22Rv1 (cell line): ENCODE measurements around the gene SETD4.

Experiments
- H3K27ac ChIP-seq: fragments of 450-650 bp; 2 replicates; pipeline ENCODE4 v1.5.1; 2017
- ZFX ChIP-seq: fragments of 450-650 bp; IDR thresholded peaks from 2 replicates; pipeline ENCODE4 v1.6.1; 2017; ENCODE audit warnings: antibody characterized with exemption, borderline replicate concordance
- TF ChIP-seq, protein P1 (sequence below): fragments of 450-650 bp; IDR thresholded peaks from 2 replicates; pipeline ENCODE4 v1.5.1; 2017; ENCODE audit warnings: mild to moderate bottlenecking

SETD4 gene

DNA sequence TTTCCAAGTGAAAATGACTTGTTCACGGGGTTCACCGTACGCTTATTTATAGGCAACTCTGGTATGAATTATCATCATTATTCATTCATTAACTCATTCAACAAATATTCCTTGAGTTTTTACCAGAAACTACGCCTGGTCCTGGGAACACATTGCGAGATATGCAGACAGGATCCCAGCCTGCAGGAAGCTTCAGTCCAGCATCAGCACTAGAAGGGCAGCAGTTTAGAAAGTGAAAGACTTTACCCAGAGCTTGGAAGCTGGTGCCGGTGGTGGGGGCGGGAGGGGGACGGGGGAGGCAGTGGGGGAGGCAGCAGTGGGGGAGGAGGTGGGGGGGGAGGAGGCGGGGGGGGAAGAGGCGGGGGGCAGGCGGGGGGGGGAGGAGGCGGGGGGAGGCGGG, 55.9 kb downstream of the SETD4 start:
- no peak overlapping the region for H3K27ac ChIP-seq

DNA sequence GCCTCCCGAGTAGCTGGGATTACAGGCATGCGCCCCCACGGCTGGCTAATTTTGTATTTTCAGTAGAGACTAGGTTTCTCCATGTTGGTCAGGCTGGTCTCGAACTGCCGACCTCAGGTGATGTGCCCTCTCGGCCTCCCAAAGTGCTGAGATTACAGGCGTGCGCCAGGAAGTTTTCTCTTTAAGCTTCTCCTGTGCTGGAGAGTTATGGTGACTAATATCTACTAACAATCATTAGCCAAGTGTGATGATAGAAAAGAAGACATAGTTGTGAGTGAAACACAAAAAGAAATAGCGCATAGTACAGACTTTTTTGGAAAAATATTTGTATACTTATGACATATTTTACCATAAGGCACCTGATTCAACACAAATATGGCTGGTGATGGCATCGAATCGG, 56.5 kb downstream of the SETD4 start:
- H3K27ac ChIP-seq: no peak overlapping the region
- TF ChIP-seq, protein P1, sequence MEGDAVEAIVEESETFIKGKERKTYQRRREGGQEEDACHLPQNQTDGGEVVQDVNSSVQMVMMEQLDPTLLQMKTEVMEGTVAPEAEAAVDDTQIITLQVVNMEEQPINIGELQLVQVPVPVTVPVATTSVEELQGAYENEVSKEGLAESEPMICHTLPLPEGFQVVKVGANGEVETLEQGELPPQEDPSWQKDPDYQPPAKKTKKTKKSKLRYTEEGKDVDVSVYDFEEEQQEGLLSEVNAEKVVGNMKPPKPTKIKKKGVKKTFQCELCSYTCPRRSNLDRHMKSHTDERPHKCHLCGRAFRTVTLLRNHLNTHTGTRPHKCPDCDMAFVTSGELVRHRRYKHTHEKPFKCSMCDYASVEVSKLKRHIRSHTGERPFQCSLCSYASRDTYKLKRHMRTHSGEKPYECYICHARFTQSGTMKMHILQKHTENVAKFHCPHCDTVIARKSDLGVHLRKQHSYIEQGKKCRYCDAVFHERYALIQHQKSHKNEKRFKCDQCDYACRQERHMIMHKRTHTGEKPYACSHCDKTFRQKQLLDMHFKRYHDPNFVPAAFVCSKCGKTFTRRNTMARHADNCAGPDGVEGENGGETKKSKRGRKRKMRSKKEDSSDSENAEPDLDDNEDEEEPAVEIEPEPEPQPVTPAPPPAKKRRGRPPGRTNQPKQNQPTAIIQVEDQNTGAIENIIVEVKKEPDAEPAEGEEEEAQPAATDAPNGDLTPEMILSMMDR: no peak
- no peak for TF ChIP-seq ZFX

More for the DNA sequence above, 55.9 kb downstream of the SETD4 start:
- no peak for TF ChIP-seq ZFX
- TF ChIP-seq, protein P1: no peak

DNA sequence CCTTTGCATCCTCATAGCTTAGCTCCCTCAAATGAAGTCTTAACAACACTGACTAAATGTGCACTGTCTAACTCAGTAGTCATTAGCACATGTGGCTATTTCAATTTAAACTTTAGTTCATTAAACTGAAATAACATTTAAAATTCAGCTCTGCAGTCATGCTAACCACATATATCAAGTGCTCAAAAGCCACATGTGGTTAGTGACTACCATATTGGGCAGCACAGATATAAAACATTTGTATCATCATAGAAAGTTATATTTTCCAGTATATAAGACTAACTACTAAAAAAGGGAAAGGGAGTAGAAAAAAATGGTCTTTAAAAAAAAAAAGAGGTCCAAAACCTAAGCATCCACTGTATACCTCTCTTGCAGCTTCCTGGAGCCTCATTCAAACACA, 64.1 kb downstream of the SETD4 start:
- no peak overlapping the region for H3K27ac ChIP-seq
- TF ChIP-seq ZFX: no peak
- TF ChIP-seq, protein P1: no peak

DNA sequence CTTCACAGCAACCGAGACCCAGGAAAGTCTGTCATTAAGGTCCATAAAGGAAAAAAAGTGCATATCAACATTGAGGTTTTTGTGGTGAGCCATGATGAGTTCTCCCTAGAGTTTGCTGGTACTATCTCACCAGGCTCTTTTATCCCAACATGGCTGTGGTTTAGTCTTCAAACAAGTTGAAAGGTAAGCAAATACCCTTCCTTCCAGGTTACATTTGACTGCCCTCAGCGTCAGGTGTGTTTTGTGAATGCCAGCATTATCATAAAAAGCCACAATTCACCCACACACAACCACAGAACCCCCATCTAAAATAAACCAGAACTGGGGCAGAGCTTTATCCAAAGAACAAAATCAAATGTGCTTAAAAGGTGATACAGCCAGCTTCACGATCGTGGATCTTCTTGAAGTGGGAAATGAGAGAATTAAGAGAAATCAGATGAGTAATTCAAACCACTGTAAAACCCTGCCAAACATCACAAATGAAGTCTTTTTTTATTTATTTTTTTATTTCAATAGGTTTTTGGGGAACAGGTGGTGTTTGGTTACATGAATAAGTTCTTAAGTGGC, 64.7 kb downstream of the SETD4 start:
- no peak overlapping the region for H3K27ac ChIP-seq
- no peak for TF ChIP-seq ZFX
- TF ChIP-seq, protein P1: no peak

DNA sequence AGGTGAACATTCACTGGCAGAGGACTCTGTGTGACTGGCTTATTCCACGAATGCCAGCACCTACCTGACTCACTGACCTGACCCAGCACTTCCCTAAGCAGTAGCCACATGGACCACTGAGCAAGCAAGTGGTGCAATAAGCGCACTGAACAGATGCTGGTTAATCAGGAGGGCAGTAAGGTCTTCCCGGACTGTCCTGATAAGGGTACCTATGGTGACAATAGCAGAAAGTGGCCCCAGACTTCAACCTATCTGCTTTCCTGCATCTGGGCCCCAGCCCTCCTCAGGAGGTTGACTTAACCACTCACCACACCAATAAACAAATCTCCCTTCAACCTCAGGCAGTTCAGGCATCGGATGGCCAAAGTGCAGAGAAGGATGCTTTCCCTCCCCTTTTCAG, 65.7 kb downstream of the SETD4 start:
- no peak overlapping the region for H3K27ac ChIP-seq
- TF ChIP-seq ZFX: no peak
- TF ChIP-seq, protein P1: no peak

DNA sequence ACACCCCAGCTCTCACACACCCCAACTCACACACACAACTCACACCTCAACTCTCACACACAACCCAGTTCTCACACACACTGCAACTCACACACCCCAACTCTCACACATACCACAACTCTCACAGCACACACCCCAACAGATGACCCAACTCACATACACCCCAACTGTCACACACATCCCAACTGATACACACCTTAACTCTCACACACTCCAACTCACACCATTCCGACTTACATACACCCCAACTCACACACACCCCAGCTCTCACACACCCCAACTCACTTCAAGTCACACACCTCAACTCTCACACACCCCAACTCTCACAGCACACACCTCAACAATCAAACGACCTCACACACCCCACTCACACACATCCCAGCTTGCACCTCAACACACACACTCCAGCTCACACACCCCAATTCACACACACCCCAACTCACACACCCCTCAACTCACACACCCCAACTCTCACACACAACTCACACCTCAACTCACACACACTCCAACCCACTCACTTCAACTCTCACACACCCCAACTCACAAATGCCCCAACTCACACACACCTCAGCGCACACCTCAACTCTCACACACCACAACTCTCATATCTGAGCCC, 66.3 kb downstream of the SETD4 start:
- no peak overlapping the region for H3K27ac ChIP-seq
- TF ChIP-seq, protein P1: no peak
- no peak for TF ChIP-seq ZFX

DNA sequence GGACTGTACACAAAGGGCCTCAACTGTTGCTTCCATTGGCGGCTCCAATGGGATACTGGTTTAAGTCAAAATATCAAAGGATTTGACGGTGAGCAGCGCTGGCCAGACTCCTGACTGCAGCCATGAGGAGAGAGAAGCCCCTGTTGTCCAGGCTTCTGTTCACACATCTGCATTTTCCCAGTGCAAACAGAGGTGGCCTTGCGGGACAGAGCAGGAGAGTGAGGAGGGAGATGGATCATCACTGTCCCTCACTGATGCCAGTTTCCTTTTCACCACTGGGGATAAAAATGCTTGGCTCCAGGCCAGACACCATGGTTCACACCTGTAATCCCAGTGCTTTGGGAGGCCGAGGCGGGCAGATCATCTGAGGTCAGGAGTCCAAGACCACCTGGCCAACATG, 69.2 kb downstream of the SETD4 start:
- no peak overlapping the region for H3K27ac ChIP-seq
- TF ChIP-seq, protein P1: no peak
- TF ChIP-seq ZFX: no peak
